ENCODE measurements around the gene TC2N. TPM values are rescaled to one million over a fixed set of nuclear protein-coding genes. Genes with fewer than 3 reads are reported as not detected.
A peak's percentile ranks its signal among the peaks of the same experiment; 100 is the strongest.
"Not testable (repeated sequence)": the region's sequence is repeated elsewhere in the genome, so short reads cannot be mapped to it uniquely, and the experiment has no call there.

TC2N gene
- polyA plus RNA-seq, 3 donors = 0.24 to 0.55 TPM; not detected in 1

DNA sequence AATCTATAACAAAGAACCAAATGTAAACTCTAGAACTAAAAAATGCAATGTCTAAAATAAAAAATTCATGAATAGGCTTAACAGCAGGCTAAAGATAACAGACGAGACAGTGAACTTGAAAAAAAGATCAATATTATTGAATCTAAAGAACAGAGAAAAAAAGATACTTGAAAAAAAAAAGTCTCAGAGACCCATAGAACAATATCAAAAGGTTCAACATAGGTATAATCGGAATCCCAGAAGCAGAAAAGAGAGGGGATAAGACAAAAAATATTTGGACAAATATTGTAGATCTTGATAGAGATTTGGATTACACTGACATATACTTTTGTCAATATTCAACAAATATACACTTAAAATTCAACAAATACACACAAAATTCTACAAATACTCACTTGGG is 56.6 kb downstream of the TC2N start:
- intact Hi-C loops (cut with micrococcal nuclease) = no loop called here
- peaks cover 28 to 37% (median 31%) of the 10 kb centered on the region in 7 donors for H3K9me3 Mint-ChIP-seq
- no peak overlapping the region for H3K27ac ChIP-seq (ENCODE audit: low read depth in 1 of 2, low read length in 2 of 2)

DNA sequence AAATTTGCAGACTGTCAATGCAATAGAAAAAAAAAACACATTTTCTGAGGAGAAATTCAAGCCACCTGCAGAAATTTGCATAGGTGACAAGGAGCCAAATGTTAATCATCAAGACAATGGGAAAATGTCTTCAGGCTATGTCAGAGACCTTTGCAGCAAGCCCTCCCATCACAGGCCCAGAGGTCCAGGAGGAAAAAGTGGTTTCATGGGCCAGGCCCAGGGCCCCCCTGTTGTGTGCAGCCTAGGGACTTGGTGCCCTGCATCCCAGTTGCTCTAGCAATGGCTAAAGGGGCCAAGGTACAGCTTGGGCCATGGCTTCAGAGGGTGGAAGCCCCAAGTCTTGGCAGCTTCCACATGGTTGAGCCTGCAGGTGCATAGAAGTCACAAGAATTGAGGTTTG is 60.6 kb downstream of the TC2N start:
- Histone ChIP-seq H3K9ac (ENCODE audit: insufficient read depth, low read length, poor library complexity, severe bottlenecking) (no peak overlapping the region), H3K36me3 (replicated peaks in 1 of 2; ENCODE audit: control insufficient read depth in 1 of 2, insufficient read depth in 2 of 2, low read length in 2 of 2) (no peaks in the 10 kb centered on the region), H3K79me2 (ENCODE audit: insufficient read depth, low read length) (no peaks in the 10 kb centered on the region), H3K4me3 (replicated peaks in 1 of 3; ENCODE audit: low read depth in 2 of 3, low read length in 3 of 3) (no peak overlapping the region), H3K9me3 (replicated peaks in 1 of 2; ENCODE audit: control insufficient read depth in 1 of 2, insufficient read depth in 1 of 2, low read length in 2 of 2) (peaks cover 29 to 31% of the 10 kb centered on the region in 2 donors), H3K27ac (ENCODE audit: low read depth in 1 of 2, low read length in 2 of 2) (no peak overlapping the region), H2AFZ (ENCODE audit: insufficient read depth, low read depth, low read length, poor library complexity, severe bottlenecking) (no peak overlapping the region), H3K4me2 (replicated peaks; ENCODE audit: extremely low read depth, low read length, poor library complexity, severe bottlenecking) (no peak overlapping the region), H3K4me1 (ENCODE audit: control insufficient read depth in 1 of 2, insufficient read depth in 2 of 2, low read length in 2 of 2) (no peaks in the 10 kb centered on the region), H3K27me3 (ENCODE audit: control insufficient read depth in 2 of 2, insufficient read depth in 2 of 2, low read length in 2 of 2) (no peaks in the 10 kb centered on the region), H4K20me1 (ENCODE audit: insufficient read depth, low read length) (no peaks in the 10 kb centered on the region)
- peaks cover 29 to 40% (median 34%) of the 10 kb centered on the region in 7 donors for H3K9me3 Mint-ChIP-seq
- no peak for DNase-seq
- H3K4me3 Mint-ChIP-seq = no peak overlapping the region
- H3K36me3 Mint-ChIP-seq = no peaks in the 10 kb centered on the region
- TF ChIP-seq, protein P1, sequence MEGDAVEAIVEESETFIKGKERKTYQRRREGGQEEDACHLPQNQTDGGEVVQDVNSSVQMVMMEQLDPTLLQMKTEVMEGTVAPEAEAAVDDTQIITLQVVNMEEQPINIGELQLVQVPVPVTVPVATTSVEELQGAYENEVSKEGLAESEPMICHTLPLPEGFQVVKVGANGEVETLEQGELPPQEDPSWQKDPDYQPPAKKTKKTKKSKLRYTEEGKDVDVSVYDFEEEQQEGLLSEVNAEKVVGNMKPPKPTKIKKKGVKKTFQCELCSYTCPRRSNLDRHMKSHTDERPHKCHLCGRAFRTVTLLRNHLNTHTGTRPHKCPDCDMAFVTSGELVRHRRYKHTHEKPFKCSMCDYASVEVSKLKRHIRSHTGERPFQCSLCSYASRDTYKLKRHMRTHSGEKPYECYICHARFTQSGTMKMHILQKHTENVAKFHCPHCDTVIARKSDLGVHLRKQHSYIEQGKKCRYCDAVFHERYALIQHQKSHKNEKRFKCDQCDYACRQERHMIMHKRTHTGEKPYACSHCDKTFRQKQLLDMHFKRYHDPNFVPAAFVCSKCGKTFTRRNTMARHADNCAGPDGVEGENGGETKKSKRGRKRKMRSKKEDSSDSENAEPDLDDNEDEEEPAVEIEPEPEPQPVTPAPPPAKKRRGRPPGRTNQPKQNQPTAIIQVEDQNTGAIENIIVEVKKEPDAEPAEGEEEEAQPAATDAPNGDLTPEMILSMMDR (IDR thresholded peaks at IDR 0.05) = no peak
- peaks cover 0 to 2% (median 0%) of the 10 kb centered on the region in 3 donors for H3K27me3 Mint-ChIP-seq (ENCODE audit: low read depth in 3 of 3)
- intact Hi-C loops (cut with micrococcal nuclease) = no loop called here
- H3K4me1 Mint-ChIP-seq = no peaks in the 10 kb centered on the region
- no peak overlapping the region for H3K27ac Mint-ChIP-seq

More for the DNA sequence above, 56.6 kb downstream of the TC2N start:
- no peaks in the 10 kb centered on the region for H3K4me1 Mint-ChIP-seq
- Histone ChIP-seq H3K36me3 (replicated peaks in 1 of 2; ENCODE audit: control insufficient read depth in 1 of 2, insufficient read depth in 2 of 2, low read length in 2 of 2) (no peaks in the 10 kb centered on the region), H3K4me3 (replicated peaks in 1 of 3; ENCODE audit: low read depth in 2 of 3, low read length in 3 of 3) (no peak overlapping the region), H2AFZ (ENCODE audit: insufficient read depth, low read depth, low read length, poor library complexity, severe bottlenecking) (no peak overlapping the region), H3K4me2 (replicated peaks; ENCODE audit: extremely low read depth, low read length, poor library complexity, severe bottlenecking) (no peak overlapping the region), H3K9me3 (replicated peaks in 1 of 2; ENCODE audit: control insufficient read depth in 1 of 2, insufficient read depth in 1 of 2, low read length in 2 of 2) (peaks cover 25 to 28% of the 10 kb centered on the region in 2 donors), H3K27me3 (ENCODE audit: control insufficient read depth in 2 of 2, insufficient read depth in 2 of 2, low read length in 2 of 2) (no peaks in the 10 kb centered on the region), H3K4me1 (ENCODE audit: control insufficient read depth in 1 of 2, insufficient read depth in 2 of 2, low read length in 2 of 2) (no peaks in the 10 kb centered on the region), H3K9ac (ENCODE audit: insufficient read depth, low read length, poor library complexity, severe bottlenecking) (no peak overlapping the region), H3K79me2 (ENCODE audit: insufficient read depth, low read length) (no peaks in the 10 kb centered on the region), H4K20me1 (ENCODE audit: insufficient read depth, low read length) (no peaks in the 10 kb centered on the region)
- H3K27me3 Mint-ChIP-seq (ENCODE audit: low read depth in 3 of 3) = peaks cover 0 to 3% (median 0%) of the 10 kb centered on the region in 3 donors
- peak overlapping the region in 1 of 7 donors; percentile 23 for H3K27ac Mint-ChIP-seq
- no peak for DNase-seq
- H3K4me3 Mint-ChIP-seq = no peak overlapping the region
- TF ChIP-seq, protein P1 (IDR thresholded peaks at IDR 0.05) = no peak
- no peaks in the 10 kb centered on the region for H3K36me3 Mint-ChIP-seq
- no CpG with 5 or more reads among the region's 2 CpGs for WGBS (ENCODE audit: insufficient coverage)

DNA sequence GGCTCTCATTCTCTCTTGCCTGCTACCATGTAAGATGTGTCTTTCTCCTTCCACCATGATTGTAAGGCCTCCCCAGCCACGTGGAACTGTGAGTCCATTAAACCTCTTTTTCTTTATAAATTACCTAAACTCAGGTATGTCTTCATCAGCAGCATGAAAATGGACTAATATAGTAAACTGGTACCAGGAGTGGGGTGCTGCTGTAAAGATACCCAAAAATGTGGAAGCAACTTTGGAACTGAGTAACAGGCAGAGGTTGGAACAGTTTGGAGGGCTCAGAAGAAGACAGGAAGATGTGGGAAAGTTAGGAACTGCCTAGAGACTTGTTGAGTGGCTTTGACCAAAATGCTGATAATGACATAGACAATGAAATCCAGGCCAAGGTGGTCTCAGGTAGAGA is 61.2 kb downstream of the TC2N start:
- H3K9me3 Mint-ChIP-seq = peaks cover 29 to 40% (median 34%) of the 10 kb centered on the region in 7 donors
- H3K27me3 ChIP-seq (ENCODE audit: control insufficient read depth in 2 of 2, insufficient read depth in 2 of 2, low read length in 2 of 2); H3K4me2 ChIP-seq (replicated peaks; ENCODE audit: extremely low read depth, low read length, poor library complexity, severe bottlenecking); H3K36me3 ChIP-seq (replicated peaks in 1 of 2; ENCODE audit: control insufficient read depth in 1 of 2, insufficient read depth in 2 of 2, low read length in 2 of 2); H3K4me1 ChIP-seq (ENCODE audit: control insufficient read depth in 1 of 2, insufficient read depth in 2 of 2, low read length in 2 of 2); H3K9ac ChIP-seq (ENCODE audit: insufficient read depth, low read length, poor library complexity, severe bottlenecking); H3K4me1 Mint-ChIP-seq; H3K36me3 Mint-ChIP-seq; H3K27me3 Mint-ChIP-seq (ENCODE audit: low read depth in 3 of 3); H2AFZ ChIP-seq (ENCODE audit: insufficient read depth, low read depth, low read length, poor library complexity, severe bottlenecking); intact Hi-C loops (cut with micrococcal nuclease); DNase-seq; H3K79me2 ChIP-seq (ENCODE audit: insufficient read depth, low read length); H3K27ac Mint-ChIP-seq; H3K4me3 ChIP-seq (replicated peaks in 1 of 3; ENCODE audit: low read depth in 2 of 3, low read length in 3 of 3); H4K20me1 ChIP-seq (ENCODE audit: insufficient read depth, low read length); H3K27ac ChIP-seq (ENCODE audit: low read depth in 1 of 2, low read length in 2 of 2); H3K4me3 Mint-ChIP-seq: not testable (repeated sequence)
- WGBS (ENCODE audit: insufficient coverage) = no CpG with 5 or more reads among the region's 1 CpG
- H3K9me3 ChIP-seq (replicated peaks in 1 of 2; ENCODE audit: control insufficient read depth in 1 of 2, insufficient read depth in 1 of 2, low read length in 2 of 2) = peaks cover 29 to 31% of the 10 kb centered on the region in 2 donors
